ENCODE measurements around the gene UMPS.

GRCh38 chr3:124769462-124769861, 39.2 kb downstream of the UMPS start:
- TF ChIP-seq POLR2A (IDR thresholded peaks at IDR 0.05): no peak
- TF ChIP-seq, protein P1, sequence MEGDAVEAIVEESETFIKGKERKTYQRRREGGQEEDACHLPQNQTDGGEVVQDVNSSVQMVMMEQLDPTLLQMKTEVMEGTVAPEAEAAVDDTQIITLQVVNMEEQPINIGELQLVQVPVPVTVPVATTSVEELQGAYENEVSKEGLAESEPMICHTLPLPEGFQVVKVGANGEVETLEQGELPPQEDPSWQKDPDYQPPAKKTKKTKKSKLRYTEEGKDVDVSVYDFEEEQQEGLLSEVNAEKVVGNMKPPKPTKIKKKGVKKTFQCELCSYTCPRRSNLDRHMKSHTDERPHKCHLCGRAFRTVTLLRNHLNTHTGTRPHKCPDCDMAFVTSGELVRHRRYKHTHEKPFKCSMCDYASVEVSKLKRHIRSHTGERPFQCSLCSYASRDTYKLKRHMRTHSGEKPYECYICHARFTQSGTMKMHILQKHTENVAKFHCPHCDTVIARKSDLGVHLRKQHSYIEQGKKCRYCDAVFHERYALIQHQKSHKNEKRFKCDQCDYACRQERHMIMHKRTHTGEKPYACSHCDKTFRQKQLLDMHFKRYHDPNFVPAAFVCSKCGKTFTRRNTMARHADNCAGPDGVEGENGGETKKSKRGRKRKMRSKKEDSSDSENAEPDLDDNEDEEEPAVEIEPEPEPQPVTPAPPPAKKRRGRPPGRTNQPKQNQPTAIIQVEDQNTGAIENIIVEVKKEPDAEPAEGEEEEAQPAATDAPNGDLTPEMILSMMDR (IDR thresholded peaks at IDR 0.05): no peak

All from ovary (tissue), 3 donors.